HCT116 (cell line): Measurements from ENCODE around the gene NSFL1C. TPM values are rescaled to one million over a fixed set of nuclear protein-coding genes. Genes with fewer than 3 reads are reported as not detected.

Experiments used
- ATAC-seq: fragments of 200-7000 bp; cut with Tn5 transposase; 2 replicates; pipeline ENCODE4 v1.9.1; 2020; ENCODE audit warnings: mild to moderate bottlenecking, moderate library complexity
- BruUV-seq: library from RNA; stranded (reverse); fragments of 400-500 nt; replicated peaks from 2 replicates; lab custom pipeline; 2021; lab: Mats Ljungman, UMichigan
- CTCF ChIA-PET: fragments of 300-600 bp; sonication (Branson Sonifier 250); formaldehyde crosslinking; loops from one replicate; lab custom pipeline; 2021; ENCODE audit warnings: antibody characterized with exemption; lab: Charles Lee
- POLR2A ChIA-PET: fragments of 300-600, 350-600 bp; sonication (Branson Sonifier 250); formaldehyde crosslinking; loops from one replicate; lab custom pipeline; 2021; ENCODE audit warnings: antibody characterized with exemption; lab: Charles Lee
- RAD21 ChIA-PET, 2 experiments: fragments of 300-600 bp; sonication (Branson Sonifier 250); formaldehyde crosslinking; loops; one replicate each; lab custom pipeline; 2023; ENCODE audit warnings: low total read pairs in 2 of 2; ENCODE audit not compliant: uncharacterized antibody in 2 of 2, unreplicated experiment in 2 of 2, low non-redundant PET in 1 of 2; lab: Charles Lee
- DNase-seq: peaks from one replicate; pipeline ENCODE4 v3.0.0-alpha.2; 2010; ENCODE audit warnings: low read depth, low spot score
- H2AFZ ChIP-seq: fragments of 200-600 bp; shearing (Covaris generic), sonication (generic); 2 replicates; pipeline ENCODE4 v1.6.1; 2017; ENCODE audit warnings: low read depth, mixed run types, mixed read lengths, antibody characterized with exemption, low read length; ENCODE audit not compliant: poor library complexity, severe bottlenecking
- H3K27ac ChIP-seq: 2 replicates; pipeline ENCODE4 v1.5.1; 2012; ENCODE audit warnings: low read depth, low read length
- H3K27me3 ChIP-seq: fragments of 200-600 bp; sonication (generic); 2 replicates; pipeline ENCODE4 v1.6.1; 2016; ENCODE audit warnings: mixed run types, low read length, mixed read lengths; ENCODE audit not compliant: insufficient read depth
- H3K36me3 ChIP-seq, 2 experiments: fragments of 200-500 bp in 1 of 2; fragments of 200-600 bp in 1 of 2; sonication (Bioruptor generic) in 1 of 2; sonication (generic) in 1 of 2; 2 replicates each; pipeline versions ENCODE4 v1.5.1 to v1.6.1; 2014 to 2016; ENCODE audit warnings: low read length in 2 of 2, inconsistent platforms in 1 of 2, mixed read lengths in 1 of 2, mixed run types in 1 of 2; ENCODE audit not compliant: insufficient read depth in 2 of 2, control insufficient read depth in 1 of 2
- H3K4me1 ChIP-seq, 2 experiments: fragments of 200-600 bp in 1 of 2; sonication (generic) in 1 of 2; 2 replicates each; pipeline versions ENCODE4 v1.5.1 to v1.6.1; 2012 to 2017; ENCODE audit warnings: low read length in 2 of 2, inconsistent platforms in 1 of 2, mild to moderate bottlenecking in 1 of 2, mixed read lengths in 1 of 2, mixed run types in 1 of 2, moderate library complexity in 1 of 2; ENCODE audit not compliant: insufficient read depth in 2 of 2, control insufficient read depth in 1 of 2
- H3K4me2 ChIP-seq: fragments of 200-600 bp; sonication (generic); 2 replicates; pipeline ENCODE4 v1.6.1; 2017; ENCODE audit warnings: mixed run types, low read length, mixed read lengths
- H3K4me3 ChIP-seq, 2 experiments: fragments of 200-600 bp in 1 of 2; sonication (generic) in 1 of 2; replicated peaks in 1 of 2; 2 replicates each; pipeline ENCODE4 v1.5.1; 2011 to 2016; ENCODE audit warnings: low read length in 2 of 2, control low read depth in 1 of 2, low read depth in 1 of 2, mild to moderate bottlenecking in 1 of 2, mixed read lengths in 1 of 2, mixed run types in 1 of 2
- H3K79me2 ChIP-seq: fragments of 200-600 bp; sonication (generic); 2 replicates; pipeline ENCODE4 v1.6.1; 2017; ENCODE audit warnings: mild to moderate bottlenecking, mixed run types, low read length, moderate library complexity, mixed read lengths; ENCODE audit not compliant: insufficient read depth
- H3K9ac ChIP-seq: fragments of 200-600 bp; sonication (generic); 2 replicates; pipeline ENCODE4 v1.6.1; 2016; ENCODE audit warnings: low read length, mixed read lengths
- H3K9me2 ChIP-seq: fragments of 200-600 bp; sonication (generic), shearing (Covaris generic); 2 replicates; pipeline ENCODE4 v1.6.1; 2017; ENCODE audit warnings: mixed run types, mild to moderate bottlenecking, moderate library complexity; ENCODE audit not compliant: insufficient read depth
- H3K9me3 ChIP-seq, 2 experiments: fragments of 200-500 bp in 1 of 2; fragments of 200-600 bp in 1 of 2; sonication (Bioruptor generic) in 1 of 2; sonication (generic) in 1 of 2; 2 replicates each; pipeline ENCODE4 v1.6.1; 2014 to 2017; ENCODE audit warnings: low read length in 2 of 2, mixed read lengths in 2 of 2, inconsistent platforms in 1 of 2, low read depth in 1 of 2, mild to moderate bottlenecking in 1 of 2, mixed run types in 1 of 2, moderate library complexity in 1 of 2; ENCODE audit not compliant: control insufficient read depth in 1 of 2, insufficient read depth in 1 of 2
- H4K20me1 ChIP-seq: fragments of 200-600 bp; sonication (generic), shearing (Covaris generic); 2 replicates; pipeline ENCODE4 v1.6.1; 2017; ENCODE audit warnings: mixed run types, mild to moderate bottlenecking, moderate library complexity; ENCODE audit not compliant: insufficient read depth
- ATF3 ChIP-seq: IDR thresholded peaks from 2 replicates; pipeline ENCODE4 v1.6.1; 2012
- CBX3 ChIP-seq: IDR thresholded peaks from 2 replicates; pipeline ENCODE4 v1.6.1; 2012; ENCODE audit warnings: low read depth
- CEBPB ChIP-seq: IDR thresholded peaks from 2 replicates; pipeline ENCODE4 v1.6.1; 2012; ENCODE audit warnings: low read depth
- CTCF ChIP-seq, 3 experiments: fragments of 200-600 bp in 1 of 3; sonication (generic) in 1 of 3; IDR thresholded peaks in 2 of 3; conservative IDR thresholded peaks in 1 of 3; 2 replicates each; pipeline ENCODE4 v1.5.1; 2012 to 2017; ENCODE audit warnings: low read depth in 2 of 3, low read length in 2 of 3, antibody characterized with exemption in 1 of 3, borderline replicate concordance in 1 of 3, control low read depth in 1 of 3, mild to moderate bottlenecking in 1 of 3, mixed read lengths in 1 of 3, mixed run types in 1 of 3, moderate library complexity in 1 of 3; ENCODE audit not compliant: insufficient read depth in 1 of 3
- EGR1 ChIP-seq: IDR thresholded peaks from 2 replicates; pipeline ENCODE4 v1.6.1; 2012; ENCODE audit warnings: low read depth
- ELF1 ChIP-seq: IDR thresholded peaks from 2 replicates; pipeline ENCODE4 v1.6.1; 2012; ENCODE audit warnings: low read depth, borderline replicate concordance
- EZH2 ChIP-seq: fragments of 200-600 bp; sonication (generic); IDR thresholded peaks from 2 replicates; pipeline ENCODE4 v1.6.1; 2017; ENCODE audit warnings: antibody characterized with exemption, mixed run types
- EZH2phosphoT487 ChIP-seq: fragments of 200-600 bp; IDR thresholded peaks from 2 replicates; pipeline ENCODE4 v1.6.1; 2018; ENCODE audit warnings: antibody characterized with exemption, borderline replicate concordance
- FOSL1 ChIP-seq: IDR thresholded peaks from 2 replicates; pipeline ENCODE4 v1.6.1; 2012; ENCODE audit warnings: low read depth
- JUND ChIP-seq: IDR thresholded peaks from 2 replicates; pipeline ENCODE4 v1.6.1; 2012
- MAX ChIP-seq: IDR thresholded peaks from 2 replicates; pipeline ENCODE4 v1.6.1; 2012
- POLR2A ChIP-seq: IDR thresholded peaks from 2 replicates; pipeline ENCODE4 v1.7.0; 2011; ENCODE audit warnings: borderline replicate concordance; ENCODE audit not compliant: insufficient read depth, insufficient read length; ENCODE audit errors: extremely low read depth
- POLR2AphosphoS5 ChIP-seq: IDR thresholded peaks from 2 replicates; pipeline ENCODE4 v1.6.1; 2011; ENCODE audit warnings: mild to moderate bottlenecking, low read depth, low read length, moderate library complexity
- RAD21 ChIP-seq: IDR thresholded peaks from 2 replicates; pipeline ENCODE4 v1.6.1; 2012; ENCODE audit warnings: low read depth, mild to moderate bottlenecking
- SP1 ChIP-seq: IDR thresholded peaks from 2 replicates; pipeline ENCODE4 v1.6.1; 2012; ENCODE audit warnings: low read depth
- SRF ChIP-seq: IDR thresholded peaks from 2 replicates; pipeline ENCODE4 v1.6.1; 2012; ENCODE audit warnings: low read depth
- TCF7L2 ChIP-seq: IDR thresholded peaks from 2 replicates; pipeline ENCODE4 v1.7.0; 2011; ENCODE audit warnings: borderline replicate concordance, inconsistent platforms; ENCODE audit not compliant: insufficient read depth, insufficient read length; ENCODE audit errors: extremely low read depth
- YY1 ChIP-seq: IDR thresholded peaks from 2 replicates; pipeline ENCODE4 v1.6.1; 2011; ENCODE audit warnings: low read length, low read depth, moderate library complexity, mild to moderate bottlenecking; ENCODE audit not compliant: insufficient replicate concordance; ENCODE audit errors: extremely low read depth
- ZFX ChIP-seq: fragments of 450-650 bp; IDR thresholded peaks from 2 replicates; pipeline ENCODE4 v1.6.1; 2017
- ZNF274 ChIP-seq: fragments of 200-500 bp; sonication (Bioruptor generic); IDR thresholded peaks from 2 replicates; pipeline ENCODE4 v1.6.1; 2014; ENCODE audit warnings: mild to moderate bottlenecking, low read depth, low read length, inconsistent platforms
- intact Hi-C: fragments of 100-400 bp; cut with micrococcal nuclease; formaldehyde crosslinking; loops from 2 replicates; pipeline ENCODE4 v1.10.0; 2022
- total RNA-seq: library from RNA; stranded (reverse); gene quantifications from one replicate; pipeline ENCODE4 v1.2.1, GENCODE V29; 2021; ENCODE audit not compliant: unreplicated experiment

NSFL1C gene
- total RNA-seq, 1 experiment from 2014 or later = 93.4 TPM

- Histone ChIP-seq H3K27me3 (no peaks in the 10 kb centered on the region), H3K9ac (no peak overlapping the region), H3K9me3 (no peaks in the 10 kb centered on the region), H3K4me1 (peaks cover 15 to 40% of the 10 kb centered on the region in 2 experiments; a peak in 3 of 4 replicates), H3K4me3 (no peak overlapping the region), H2AFZ (no peak overlapping the region), H3K27ac (no peak overlapping the region), H3K36me3 (peaks cover 1 to 8% of the 10 kb centered on the region in 2 experiments; a peak in 1 of 4 replicates), H3K9me2 (no peaks in the 10 kb centered on the region), H3K79me2 (peaks cover 31% of the 10 kb centered on the region), H4K20me1 (no peaks in the 10 kb centered on the region), H3K4me2 (no peak overlapping the region)
- no peak for ATAC-seq
- no peak for DNase-seq
- no TSS peak for BruUV-seq
- CTCF ChIA-PET = no interaction called here
- POLR2A ChIA-PET = no interaction called here
- RAD21 ChIA-PET = no interaction called here
- intact Hi-C loops = loop anchor here (5.0 kb wide), 2 partner anchors 33 to 67 kb away; partner anchors contain the start of gene SDCBP2
- TF ChIP-seq POLR2A (no peak), CBX3 (no peak), POLR2AphosphoS5 (no peak), ZNF274 (no peak)
Measured at GRCh38 chr20:1394686-1395085, 72.0 kb downstream of the NSFL1C start.

GRCh38 chr20:1393507-1393882 is 73.2 kb downstream of the NSFL1C start:
- no peak overlapping the region for H3K27ac ChIP-seq
- H3K9me2 ChIP-seq = no peaks in the 10 kb centered on the region
- peak overlapping the region; percentile 94 for H3K4me2 ChIP-seq
- no peaks in the 10 kb centered on the region for H4K20me1 ChIP-seq
- no peak for TF ChIP-seq RAD21
- no peak for TF ChIP-seq EZH2phosphoT487
- TF ChIP-seq MAX = no peak
- TF ChIP-seq POLR2AphosphoS5 = no peak
- TF ChIP-seq EGR1 = no peak
- TF ChIP-seq ZFX = no peak
- no peak for TF ChIP-seq CEBPB
- TF ChIP-seq ATF3 = no peak
- no peak for TF ChIP-seq EZH2
- TF ChIP-seq YY1 = no peak
- TF ChIP-seq POLR2A = no peak
- no peak for TF ChIP-seq FOSL1
- no peak for TF ChIP-seq JUND
- TF ChIP-seq CTCF (IDR thresholded peaks at IDR 0.05 in 2 of 3, conservative IDR thresholded peaks at IDR 0.05 in 1 of 3; ENCODE audit: borderline replicate concordance in 1 of 3, insufficient read depth in 1 of 3, low read depth in 2 of 3, low read length in 2 of 3) = no peak
- no peak for TF ChIP-seq ELF1
- no peak for TF ChIP-seq ZNF274
- TF ChIP-seq TCF7L2 = no peak
- TF ChIP-seq SRF = no peak
- TF ChIP-seq SP1 = no peak
- no peak for TF ChIP-seq CBX3
- TF ChIP-seq, all 23 proteins: peak for 0
- H3K4me3 ChIP-seq = peak overlapping the region; percentile 98 to 99
- no peak overlapping the region for H2AFZ ChIP-seq
- peaks cover 43% of the 10 kb centered on the region for H3K79me2 ChIP-seq
- H3K36me3 ChIP-seq = peaks cover 2 to 8% of the 10 kb centered on the region in 2 experiments; a peak in 1 of 4 replicates
- no peaks in the 10 kb centered on the region for H3K9me3 ChIP-seq
- H3K4me1 ChIP-seq = peaks cover 13 to 32% of the 10 kb centered on the region in 2 experiments; a peak in 3 of 4 replicates
- no TSS peak for BruUV-seq
- ChIA-PET POLR2A (interaction anchor here (1.0 kb wide), 1 partner anchor 30 kb away, joined by 3 read pairs; no protein-coding TSS in a partner anchor), CTCF (no interaction called here), RAD21 (no interaction called here)
- no peaks in the 10 kb centered on the region for H3K27me3 ChIP-seq
- H3K9ac ChIP-seq = peak overlapping the region; percentile 87; the same call in 1 of the 2 replicates
- intact Hi-C loops = loop anchor here (5.0 kb wide), 2 partner anchors 34 to 66 kb away; partner anchors contain the start of gene SDCBP2
- ATAC-seq = no peak
- DNase-seq = no peak
